OCI-LY7 (cell line): ENCODE measurements around the gene PNO1. TPM values are rescaled to one million over a fixed set of nuclear protein-coding genes. Genes with fewer than 3 reads are reported as not detected.

Experiments
- BruUV-seq: library from RNA; stranded (reverse); fragments of 400-500 nt; replicated peaks from 2 replicates; lab custom pipeline; 2021; lab: Mats Ljungman, UMichigan
- CTCF ChIA-PET: fragments of 300-600 bp; sonication (Branson Sonifier 250); formaldehyde crosslinking; loops from one replicate; lab custom pipeline; 2022; ENCODE audit warnings: antibody characterized with exemption; ENCODE audit not compliant: unreplicated experiment; lab: Charles Lee
- POLR2A ChIA-PET: fragments of 300-600 bp; sonication (Branson Sonifier 250); formaldehyde crosslinking; loops from one replicate; lab custom pipeline; 2022; ENCODE audit warnings: antibody characterized with exemption; lab: Charles Lee
- DNase-seq: peaks from one replicate; pipeline ENCODE4 v3.0.0-alpha.2; 2015; ENCODE audit warnings: low spot score
- H2AFZ ChIP-seq: fragments of 200-600 bp; sonication (generic), shearing (Covaris generic); 2 replicates; pipeline ENCODE4 v1.6.1; 2014; ENCODE audit warnings: mild to moderate bottlenecking, antibody characterized with exemption, low read length, moderate library complexity
- H3K27ac ChIP-seq: fragments of 200-600 bp; sonication (generic); 2 replicates; pipeline ENCODE4 v1.5.1; 2014; ENCODE audit warnings: mixed run types, low read depth, mild to moderate bottlenecking, moderate library complexity, low read length, inconsistent platforms; ENCODE audit not compliant: poor library complexity, severe bottlenecking
- H3K36me3 ChIP-seq: fragments of 200-600 bp; sonication (generic); 2 replicates; pipeline ENCODE4 v1.6.1; 2014; ENCODE audit warnings: mild to moderate bottlenecking, antibody characterized with exemption, low read length, moderate library complexity, mixed read lengths; ENCODE audit not compliant: insufficient read depth
- H3K4me1 ChIP-seq: fragments of 200-600 bp; sonication (generic); 2 replicates; pipeline ENCODE4 v1.5.1; 2014; ENCODE audit warnings: mild to moderate bottlenecking, low read length; ENCODE audit not compliant: insufficient read depth, poor library complexity, severe bottlenecking
- H3K4me2 ChIP-seq: fragments of 200-600 bp; sonication (generic); 2 replicates; pipeline ENCODE4 v1.6.1; 2014; ENCODE audit warnings: mild to moderate bottlenecking, low read length
- H3K4me3 ChIP-seq: fragments of 200-600 bp; sonication (generic); 2 replicates; pipeline ENCODE4 v1.5.1; 2014; ENCODE audit warnings: mild to moderate bottlenecking, low read depth, low read length; ENCODE audit not compliant: poor library complexity, severe bottlenecking
- H3K79me2 ChIP-seq: fragments of 200-600 bp; sonication (generic); 2 replicates; pipeline ENCODE4 v1.6.1; 2016; ENCODE audit warnings: low read depth, mild to moderate bottlenecking, low read length, moderate library complexity, mixed read lengths; ENCODE audit not compliant: insufficient read depth
- H3K9me2 ChIP-seq: fragments of 200-600 bp; sonication (generic); 2 replicates; pipeline ENCODE4 v1.6.1; 2016; ENCODE audit warnings: mild to moderate bottlenecking, low read length, mixed read lengths; ENCODE audit not compliant: insufficient read depth
- H3K9me3 ChIP-seq: fragments of 200-600 bp; sonication (generic); 2 replicates; pipeline ENCODE4 v1.6.1; 2014; ENCODE audit warnings: mild to moderate bottlenecking, mixed run types, low read length, mixed read lengths
- H4K20me1 ChIP-seq: fragments of 200-600 bp; sonication (generic); 2 replicates; pipeline ENCODE4 v1.6.1; 2014; ENCODE audit warnings: mild to moderate bottlenecking, antibody characterized with exemption, low read length, moderate library complexity, mixed read lengths; ENCODE audit not compliant: insufficient read depth
- CTCF ChIP-seq: fragments of 200-600 bp; sonication (generic); conservative IDR thresholded peaks from 2 replicates; pipeline ENCODE4 v1.5.1; 2014; ENCODE audit warnings: mild to moderate bottlenecking, antibody characterized with exemption, low read length, moderate library complexity, mixed read lengths
- EZH2phosphoT487 ChIP-seq: fragments of 200-600 bp; sonication (generic); IDR thresholded peaks from 2 replicates; pipeline ENCODE4 v1.6.1; 2018; ENCODE audit warnings: low read depth, borderline replicate concordance, mild to moderate bottlenecking, mixed run types, antibody characterized with exemption, low read length, moderate library complexity, mixed read lengths
- intact Hi-C: fragments of 100-400 bp; cut with micrococcal nuclease; formaldehyde crosslinking; loops from one replicate; pipeline ENCODE4 v1.10.0; 2022; ENCODE audit not compliant: unreplicated experiment
- total RNA-seq, 2 experiments: library from RNA; depleted of rRNA in 1 of 2; stranded (reverse); fragments of >200 nt in 1 of 2; shearing (Covaris generic) in 1 of 2; gene quantifications; 2 replicates each; pipeline ENCODE4 v1.2.3, GENCODE V29; 2014 to 2022

Gene PNO1
- total RNA-seq, 2 experiments from 2014 or later: 18.6 to 22.5 TPM

DNA sequence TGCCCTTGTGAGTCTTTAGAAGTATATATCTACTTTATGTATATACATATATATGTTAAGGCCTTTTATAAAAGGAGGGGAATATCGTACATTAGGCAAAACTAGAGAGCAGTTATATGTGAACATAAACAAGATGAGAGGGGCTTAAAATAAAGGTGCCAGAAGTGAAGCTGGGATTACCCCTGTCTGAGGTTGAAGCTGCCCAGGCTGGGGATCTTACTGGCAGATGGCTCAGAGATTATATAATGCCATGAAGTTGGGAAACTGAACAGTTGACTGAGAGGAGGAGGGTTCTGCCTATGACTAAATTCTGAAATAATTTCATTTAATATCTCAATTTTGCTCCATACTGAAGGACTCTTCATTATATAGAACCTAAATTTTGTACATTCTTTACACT lies 6.0 kb downstream of the PNO1 start:
- ChIA-PET POLR2A (no interaction called here), CTCF (no interaction called here)
- Histone ChIP-seq H3K9me2 (no peaks in the 10 kb centered on the region), H3K4me3 (no peak overlapping the region), H3K9me3 (no peaks in the 10 kb centered on the region), H3K4me2 (no peak overlapping the region), H3K4me1 (peaks cover 10% of the 10 kb centered on the region), H4K20me1 (peaks cover 3% of the 10 kb centered on the region; the same call in 1 of the 2 replicates), H3K79me2 (peaks cover 35% of the 10 kb centered on the region), H3K36me3 (peaks cover 84% of the 10 kb centered on the region), H2AFZ (no peak overlapping the region), H3K27ac (no peak overlapping the region)
- no peak for DNase-seq
- TF ChIP-seq CTCF (no peak), EZH2phosphoT487 (no peak)
- no TSS peak for BruUV-seq
- intact Hi-C loops: no loop called here

GRCh38 chr2:68167186-68167585 lies 9.5 kb downstream of the PNO1 start:
- Histone ChIP-seq H4K20me1 (no peaks in the 10 kb centered on the region), H3K27ac (no peak overlapping the region), H2AFZ (no peak overlapping the region), H3K4me2 (no peak overlapping the region), H3K9me2 (no peaks in the 10 kb centered on the region), H3K9me3 (no peaks in the 10 kb centered on the region), H3K4me1 (no peaks in the 10 kb centered on the region), H3K4me3 (no peak overlapping the region), H3K36me3 (peaks cover 90% of the 10 kb centered on the region), H3K79me2 (peaks cover 8% of the 10 kb centered on the region; the same call in 1 of the 2 replicates)
- no peak for DNase-seq
- intact Hi-C loops: no loop called here
- CTCF ChIA-PET: no interaction called here
- POLR2A ChIA-PET: interaction anchor here (0.6 to 1.9 kb wide), 2 partner anchors 17 to 81 kb away, joined by 7 read pairs; no protein-coding TSS in a partner anchor
- TF ChIP-seq EZH2phosphoT487: no peak
- no peak for TF ChIP-seq CTCF
- BruUV-seq: no TSS peak

DNA sequence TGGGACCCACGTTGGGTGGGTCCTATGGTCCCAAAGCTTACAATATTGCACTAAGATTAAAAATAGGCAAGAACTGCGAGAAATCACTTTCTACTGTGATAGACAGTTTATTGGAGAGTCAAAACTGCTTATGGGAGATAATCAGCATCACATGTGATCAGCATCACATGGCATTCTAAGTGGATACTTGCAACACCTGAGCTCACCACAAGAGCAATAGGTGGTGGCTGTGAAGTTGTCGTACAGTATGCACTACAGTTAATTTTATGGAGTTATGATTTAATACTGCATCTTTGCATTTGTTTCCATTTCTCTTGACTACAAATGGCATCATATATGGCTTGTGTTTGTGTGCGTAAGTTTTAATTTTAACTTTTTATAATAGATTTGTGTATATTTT lies 11.6 kb downstream of the PNO1 start:
- ChIA-PET POLR2A (interaction anchor here (0.6 to 1.6 kb wide), 5 partner anchors 9 to 757 kb away, joined by 3 to 7 read pairs (median 3); no protein-coding TSS in a partner anchor), CTCF (no interaction called here)
- no peaks in the 10 kb centered on the region for H4K20me1 ChIP-seq
- DNase-seq: peak; percentile 20
- H2AFZ ChIP-seq: no peak overlapping the region
- H3K4me1 ChIP-seq: peaks cover 7% of the 10 kb centered on the region
- intact Hi-C loops: no loop called here
- H3K27ac ChIP-seq: no peak overlapping the region
- no peak overlapping the region for H3K4me2 ChIP-seq
- no peak overlapping the region for H3K4me3 ChIP-seq
- H3K36me3 ChIP-seq: peaks cover 91% of the 10 kb centered on the region
- H3K9me2 ChIP-seq: no peaks in the 10 kb centered on the region
- BruUV-seq: no TSS peak
- TF ChIP-seq CTCF (no peak; the same call in 1 of the 2 replicates), EZH2phosphoT487 (no peak)
- no peaks in the 10 kb centered on the region for H3K79me2 ChIP-seq
- H3K9me3 ChIP-seq: no peaks in the 10 kb centered on the region
